SK-N-SH (cell line): ENCODE measurements around the gene TAF1B. TPM values are rescaled to one million over a fixed set of nuclear protein-coding genes. Genes with fewer than 3 reads are reported as not detected.

Source experiments
- CTCF ChIA-PET: fragments of 300-600, 350-600 bp; formaldehyde crosslinking; extraction: SDS; loops from one replicate; lab custom pipeline; 2021; lab: Yijun Ruan, JAX
- POLR2A ChIA-PET: fragments of 350-600 bp; sonication (Branson Sonifier 250); formaldehyde crosslinking; extraction: SDS; loops from one replicate; lab custom pipeline; 2020; ENCODE audit warnings: antibody characterized with exemption, inconsistent platforms; lab: Yijun Ruan, JAX
- DNase-seq: peaks from one replicate; pipeline ENCODE4 v3.0.0; 2012
- H2AFZ ChIP-seq: fragments of 200-600 bp; sonication (generic); 2 replicates; pipeline ENCODE4 v1.8.1; 2016; ENCODE audit warnings: antibody characterized with exemption, mild to moderate bottlenecking, low read depth
- H3F3A ChIP-seq: fragments of 200-600 bp; sonication (generic); replicated peaks from 2 replicates; pipeline ENCODE3; 2016; ENCODE audit warnings: antibody characterized with exemption, mild to moderate bottlenecking; ENCODE audit not compliant: insufficient read depth
- H3K27ac ChIP-seq, 2 experiments: fragments of 200-500 bp in 1 of 2; fragments of 200-600 bp in 1 of 2; sonication (Bioruptor generic) in 1 of 2; sonication (generic), shearing (Covaris generic) in 1 of 2; 2 replicates each; pipeline versions ENCODE4 v1.5.1 to v1.6.1; 2014 to 2016; ENCODE audit warnings: low read depth in 2 of 2, inconsistent platforms in 1 of 2, low read length in 1 of 2, mild to moderate bottlenecking in 1 of 2, mixed read lengths in 1 of 2
- H3K27me3 ChIP-seq: fragments of 200-600 bp; sonication (generic), shearing (Covaris generic); 2 replicates; pipeline ENCODE4 v1.6.1; 2016; ENCODE audit warnings: mixed run types; ENCODE audit not compliant: insufficient read depth
- H3K36me3 ChIP-seq, 2 experiments: fragments of 200-500 bp in 1 of 2; fragments of 200-600 bp in 1 of 2; sonication (Bioruptor generic) in 1 of 2; sonication (generic) in 1 of 2; replicated peaks in 1 of 2; 2 replicates each; pipeline versions ENCODE3 to v1.5.1; 2014 to 2016; ENCODE audit warnings: low read length in 1 of 2, mild to moderate bottlenecking in 1 of 2; ENCODE audit not compliant: insufficient read depth in 2 of 2, control insufficient read depth in 1 of 2
- H3K4me1 ChIP-seq, 2 experiments: fragments of 200-500 bp in 1 of 2; fragments of 200-600 bp in 1 of 2; sonication (Bioruptor generic) in 1 of 2; sonication (generic), shearing (Covaris generic) in 1 of 2; 2 replicates each; pipeline versions ENCODE4 v1.5.1 to v1.6.1; 2014 to 2016; ENCODE audit warnings: low read depth in 1 of 2, low read length in 1 of 2, mixed run types in 1 of 2; ENCODE audit not compliant: insufficient read depth in 2 of 2, control insufficient read depth in 1 of 2
- H3K4me2 ChIP-seq: fragments of 200-600 bp; sonication (generic), shearing (Covaris generic); 2 replicates; pipeline ENCODE4 v1.6.1; 2017; ENCODE audit warnings: mixed run types
- H3K4me3 ChIP-seq, 2 experiments: fragments of 200-500 bp in 1 of 2; fragments of 200-600 bp in 1 of 2; sonication (Bioruptor generic) in 1 of 2; sonication (generic), shearing (Covaris generic) in 1 of 2; 2 replicates each; pipeline versions ENCODE4 v1.5.1 to v1.8.1; 2014 to 2016; ENCODE audit warnings: low read depth in 2 of 2, inconsistent platforms in 1 of 2, low read length in 1 of 2, mild to moderate bottlenecking in 1 of 2, mixed read lengths in 1 of 2, moderate library complexity in 1 of 2
- H3K79me2 ChIP-seq: fragments of 200-600 bp; sonication (generic); 2 replicates; pipeline ENCODE4 v1.8.1; 2017; ENCODE audit warnings: mild to moderate bottlenecking; ENCODE audit not compliant: insufficient read depth
- H3K9ac ChIP-seq: fragments of 200-600 bp; sonication (generic); 2 replicates; pipeline ENCODE4 v1.6.1; 2017; ENCODE audit warnings: mixed run types
- H3K9me2 ChIP-seq: fragments of 200-600 bp; sonication (generic); 2 replicates; pipeline ENCODE4 v1.6.1; 2017; ENCODE audit warnings: mixed run types
- H3K9me3 ChIP-seq: fragments of 200-600 bp; sonication (generic); 2 replicates; pipeline ENCODE4 v1.6.1; 2017; ENCODE audit warnings: mixed run types, mild to moderate bottlenecking, moderate library complexity
- H4K20me1 ChIP-seq: fragments of 200-600 bp; sonication (generic); 2 replicates; pipeline ENCODE4 v1.6.1; 2017; ENCODE audit warnings: mild to moderate bottlenecking, mixed run types; ENCODE audit not compliant: insufficient read depth
- CHD2 ChIP-seq: fragments of 150-350 bp; IDR thresholded peaks from 2 replicates; pipeline ENCODE4 v1.6.1; 2018; ENCODE audit warnings: low read length; ENCODE audit not compliant: partially characterized antibody
- EZH2phosphoT487 ChIP-seq: fragments of 200-600 bp; sonication (generic); IDR thresholded peaks from 2 replicates; pipeline ENCODE4 v1.6.1; 2017; ENCODE audit warnings: low read depth, mixed run types, mild to moderate bottlenecking, antibody characterized with exemption, moderate library complexity, borderline replicate concordance
- FOSL2 ChIP-seq: IDR thresholded peaks from 2 replicates; pipeline ENCODE4 v1.4.0; 2012; ENCODE audit warnings: low read depth, mild to moderate bottlenecking, moderate library complexity, borderline replicate concordance
- FOXJ3 ChIP-seq: sonication (generic); formaldehyde crosslinking; IDR thresholded peaks from 2 replicates; pipeline ENCODE4 v1.5.1; 2020; ENCODE audit warnings: mild to moderate bottlenecking, missing genetic modification reagents
- FOXM1 ChIP-seq: IDR thresholded peaks from 2 replicates; pipeline ENCODE4 v1.4.0; 2012; ENCODE audit warnings: low read depth, mild to moderate bottlenecking
- GATA2 ChIP-seq: sonication (generic); formaldehyde crosslinking; IDR thresholded peaks from 2 replicates; pipeline ENCODE4 v1.5.0; 2020; ENCODE audit warnings: mild to moderate bottlenecking, missing genetic modification reagents
- IRF3 ChIP-seq: fragments of 150-350 bp; IDR thresholded peaks from 2 replicates; pipeline ENCODE4 v1.6.1; 2016; ENCODE audit warnings: mild to moderate bottlenecking, low read depth, low read length
- JUND ChIP-seq: IDR thresholded peaks from 2 replicates; pipeline ENCODE4 v1.4.0; 2012
- MEF2A ChIP-seq: IDR thresholded peaks from 2 replicates; pipeline ENCODE4 v1.4.0; 2012; ENCODE audit warnings: low read depth, borderline replicate concordance
- MXI1 ChIP-seq: IDR thresholded peaks from 2 replicates; pipeline ENCODE4 v1.6.1; 2012; ENCODE audit warnings: mild to moderate bottlenecking, low read depth, low read length, improper control_type of control experiment
- NFIC ChIP-seq: IDR thresholded peaks from 2 replicates; pipeline ENCODE4 v1.4.0; 2012; ENCODE audit warnings: borderline replicate concordance
- NRF1 ChIP-seq: IDR thresholded peaks from 2 replicates; pipeline ENCODE4 v1.6.1; 2012; ENCODE audit warnings: low read depth, mild to moderate bottlenecking, low read length
- RCOR1 ChIP-seq: fragments of 150-350 bp; IDR thresholded peaks from 2 replicates; pipeline ENCODE4 v1.6.1; 2017; ENCODE audit warnings: antibody characterized with exemption, low read length
- REST ChIP-seq: IDR thresholded peaks from 2 replicates; pipeline ENCODE4 v1.6.1; 2012; ENCODE audit warnings: mild to moderate bottlenecking, low read depth, low read length, moderate library complexity
- RFX5 ChIP-seq: IDR thresholded peaks from 2 replicates; pipeline ENCODE4 v1.6.1; 2012; ENCODE audit warnings: mild to moderate bottlenecking, improper control_type of control experiment, low read length
- RXRA ChIP-seq: IDR thresholded peaks from 2 replicates; pipeline ENCODE4 v1.4.0; 2012; ENCODE audit warnings: low read depth, mild to moderate bottlenecking, borderline replicate concordance
- SIN3A ChIP-seq: IDR thresholded peaks from 2 replicates; pipeline ENCODE4 v1.6.1; 2012; ENCODE audit warnings: low read depth, mild to moderate bottlenecking, low read length, moderate library complexity, borderline replicate concordance
- SMC3 ChIP-seq: IDR thresholded peaks from 2 replicates; pipeline ENCODE4 v1.6.1; 2012; ENCODE audit warnings: low read depth, low read length, improper control_type of control experiment
- TAF1 ChIP-seq: IDR thresholded peaks from 2 replicates; pipeline ENCODE4 v1.6.1; 2012; ENCODE audit warnings: low read depth, mild to moderate bottlenecking, low read length, moderate library complexity, borderline replicate concordance
- TCF12 ChIP-seq: IDR thresholded peaks from 2 replicates; pipeline ENCODE4 v1.4.0; 2012
- TEAD4 ChIP-seq: IDR thresholded peaks from 2 replicates; pipeline ENCODE4 v1.4.0; 2012; ENCODE audit warnings: mild to moderate bottlenecking, borderline replicate concordance; ENCODE audit not compliant: insufficient read depth
- USF1 ChIP-seq: IDR thresholded peaks from 2 replicates; pipeline ENCODE4 v1.4.0; 2012; ENCODE audit warnings: low read depth, borderline replicate concordance
- USF2 ChIP-seq: fragments of 150-350 bp; IDR thresholded peaks from 2 replicates; pipeline ENCODE4 v1.6.1; 2017; ENCODE audit warnings: antibody characterized with exemption, low read length, low read depth, borderline replicate concordance
- ZBTB33 ChIP-seq: IDR thresholded peaks from 2 replicates; pipeline ENCODE4 v1.4.0; 2012; ENCODE audit warnings: low read depth, borderline replicate concordance
- WGBS: methylation state at CpG from one replicate; pipeline ENCODE4 v1.1.6; 2017; ENCODE audit warnings: low lambda C conversion rate; 5-methylcytosine and 5-hydroxymethylcytosine counted together
- polyA plus RNA-seq, 3 experiments: library from polyadenylated mRNA; depleted of rRNA; stranded (reverse); fragments of >200 nt; gene quantifications; 2 replicates each; pipeline ENCODE4 v1.2.3, GENCODE V29; 2012

TAF1B gene
- polyA plus RNA-seq, 1 of the 3 experiments (the other 2 are of a cell fraction) = 7.8 TPM

GRCh38 chr2:9975805-9976447, 132.7 kb downstream of the TAF1B start:
- peaks cover 22% of the 10 kb centered on the region for H3F3A ChIP-seq
- no peak overlapping the region for H3K9ac ChIP-seq
- peak overlapping the region in 1 of 2 experiments; percentile 57; a peak in 2 of 4 replicates for H3K27ac ChIP-seq
- no peaks in the 10 kb centered on the region for H4K20me1 ChIP-seq
- no peaks in the 10 kb centered on the region for H3K27me3 ChIP-seq
- no peak overlapping the region for H3K4me3 ChIP-seq
- 30% methylated on average over 9 of the region's 9 CpGs for WGBS
- ChIA-PET CTCF (interaction anchor here (1.7 to 4.1 kb wide), 5 partner anchors 8 to 176 kb away, joined by 4 to 44 read pairs (median 10); no protein-coding TSS in a partner anchor), POLR2A (no interaction called here)
- peak overlapping the region; percentile 18; the same call in 1 of the 2 replicates for H3K4me2 ChIP-seq
- peaks cover 0 to 2% of the 10 kb centered on the region in 2 experiments for H3K36me3 ChIP-seq
- no peaks in the 10 kb centered on the region for H3K9me3 ChIP-seq
- no peaks in the 10 kb centered on the region for H3K9me2 ChIP-seq
- H3K79me2 ChIP-seq = no peaks in the 10 kb centered on the region
- DNase-seq = no peak
- no peak overlapping the region for H2AFZ ChIP-seq
- H3K4me1 ChIP-seq = peaks cover 4 to 34% of the 10 kb centered on the region in 2 experiments; a peak in 3 of 4 replicates
- TF ChIP-seq RXRA (peak; percentile 87; the same call in 1 of the 2 replicates), EZH2phosphoT487 (no peak), MEF2A (peak; percentile 88), FOXJ3 (CRISPR knock-in tag) (no peak), NFIC (peak; percentile 100), SMC3 (no peak), USF1 (no peak), JUND (peak; percentile 98), RCOR1 (no peak), ZBTB33 (peak; percentile 54; the same call in 1 of the 2 replicates), USF2 (no peak), NRF1 (no peak), MXI1 (no peak), TCF12 (peak; percentile 95), IRF3 (no peak), CHD2 (no peak), REST (no peak), TAF1 (no peak), GATA2 (no peak), FOXM1 (peak; percentile 34; the same call in 1 of the 2 replicates), FOSL2 (peak; percentile 100), RFX5 (no peak), TEAD4 (peak; percentile 70; the same call in 1 of the 2 replicates), SIN3A (peak; percentile 55; the same call in 1 of the 2 replicates)
